AG04450 (cell line): ENCODE results near the gene TMEM81. TPM values are rescaled to one million over a fixed set of nuclear protein-coding genes. Genes with fewer than 3 reads are reported as not detected.

Experiments used
- CTCF ChIA-PET: fragments of 300-600, 350-600 bp; formaldehyde crosslinking; extraction: SDS; loops from one replicate; lab custom pipeline; 2022; ENCODE audit warnings: antibody characterized with exemption, inconsistent platforms; lab: Charles Lee
- POLR2A ChIA-PET: fragments of 350-600 bp; formaldehyde crosslinking; extraction: SDS; loops from one replicate; lab custom pipeline; 2021; ENCODE audit warnings: antibody characterized with exemption, inconsistent platforms; lab: Yijun Ruan, JAX
- DNase-seq: peaks from one replicate; pipeline ENCODE4 v3.0.0-alpha.2; 2011; ENCODE audit warnings: low read depth, low spot score
- H3K27ac ChIP-seq: one replicate; pipeline ENCODE4 v1.5.1; 2012; ENCODE audit warnings: low read depth, low read length, control low read depth
- H3K27me3 ChIP-seq: one replicate; pipeline ENCODE4 v1.6.0; 2012; ENCODE audit warnings: low read length; ENCODE audit not compliant: control insufficient read depth, insufficient read depth
- H3K4me3 ChIP-seq: 2 replicates; pipeline ENCODE4 v1.5.1; 2011; ENCODE audit warnings: mild to moderate bottlenecking, low read depth, low read length, control low read depth
- H3K9me3 ChIP-seq: 2 replicates; pipeline ENCODE4 v1.5.1; 2012; ENCODE audit warnings: low read length; ENCODE audit not compliant: control insufficient read depth, insufficient read depth
- polyA plus RNA-seq: library from polyadenylated mRNA; depleted of rRNA; stranded (reverse); fragments of >200 nt; gene quantifications from 2 replicates; pipeline ENCODE4 v1.2.3, GENCODE V29; 2011
- TF ChIP-seq, protein P1 (sequence below): IDR thresholded peaks from 2 replicates; pipeline ENCODE4 v1.5.1; 2011; ENCODE audit warnings: low read depth, low read length, control low read depth, inconsistent platforms

TMEM81 gene
- polyA plus RNA-seq, 1 experiment: 2.7 TPM

DNA sequence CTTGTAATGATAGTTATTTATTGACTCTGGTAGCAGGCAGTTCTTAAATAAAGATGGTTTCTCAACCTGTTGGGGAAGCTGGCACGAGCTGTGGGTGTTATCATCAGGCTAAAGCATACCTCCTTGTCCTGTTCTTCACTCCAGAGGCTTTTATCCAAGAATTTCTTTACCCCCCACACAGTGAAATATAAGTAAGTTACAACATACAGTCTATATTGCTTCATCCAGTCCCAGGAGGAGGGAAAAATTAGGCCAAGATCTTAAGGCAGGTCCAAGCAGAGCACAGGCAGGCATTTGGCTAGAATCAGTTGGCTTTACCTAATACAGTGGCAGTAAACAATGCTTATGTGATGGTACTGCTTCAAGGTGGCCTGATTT is 6.3 kb downstream of the TMEM81 start:
- Histone ChIP-seq H3K9me3 (no peaks in the 10 kb centered on the region; the same call in 1 of the 2 replicates), H3K4me3 (no peak overlapping the region), H3K27ac (no peak overlapping the region), H3K27me3 (peaks cover 3% of the 10 kb centered on the region)
- POLR2A ChIA-PET: no interaction called here
- TF ChIP-seq, protein P1, sequence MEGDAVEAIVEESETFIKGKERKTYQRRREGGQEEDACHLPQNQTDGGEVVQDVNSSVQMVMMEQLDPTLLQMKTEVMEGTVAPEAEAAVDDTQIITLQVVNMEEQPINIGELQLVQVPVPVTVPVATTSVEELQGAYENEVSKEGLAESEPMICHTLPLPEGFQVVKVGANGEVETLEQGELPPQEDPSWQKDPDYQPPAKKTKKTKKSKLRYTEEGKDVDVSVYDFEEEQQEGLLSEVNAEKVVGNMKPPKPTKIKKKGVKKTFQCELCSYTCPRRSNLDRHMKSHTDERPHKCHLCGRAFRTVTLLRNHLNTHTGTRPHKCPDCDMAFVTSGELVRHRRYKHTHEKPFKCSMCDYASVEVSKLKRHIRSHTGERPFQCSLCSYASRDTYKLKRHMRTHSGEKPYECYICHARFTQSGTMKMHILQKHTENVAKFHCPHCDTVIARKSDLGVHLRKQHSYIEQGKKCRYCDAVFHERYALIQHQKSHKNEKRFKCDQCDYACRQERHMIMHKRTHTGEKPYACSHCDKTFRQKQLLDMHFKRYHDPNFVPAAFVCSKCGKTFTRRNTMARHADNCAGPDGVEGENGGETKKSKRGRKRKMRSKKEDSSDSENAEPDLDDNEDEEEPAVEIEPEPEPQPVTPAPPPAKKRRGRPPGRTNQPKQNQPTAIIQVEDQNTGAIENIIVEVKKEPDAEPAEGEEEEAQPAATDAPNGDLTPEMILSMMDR: no peak
- CTCF ChIA-PET: interaction anchor here (13.6 kb wide), 1 partner anchor 16 kb away, joined by 106 read pairs; no protein-coding TSS in a partner anchor
- no peak for DNase-seq

DNA sequence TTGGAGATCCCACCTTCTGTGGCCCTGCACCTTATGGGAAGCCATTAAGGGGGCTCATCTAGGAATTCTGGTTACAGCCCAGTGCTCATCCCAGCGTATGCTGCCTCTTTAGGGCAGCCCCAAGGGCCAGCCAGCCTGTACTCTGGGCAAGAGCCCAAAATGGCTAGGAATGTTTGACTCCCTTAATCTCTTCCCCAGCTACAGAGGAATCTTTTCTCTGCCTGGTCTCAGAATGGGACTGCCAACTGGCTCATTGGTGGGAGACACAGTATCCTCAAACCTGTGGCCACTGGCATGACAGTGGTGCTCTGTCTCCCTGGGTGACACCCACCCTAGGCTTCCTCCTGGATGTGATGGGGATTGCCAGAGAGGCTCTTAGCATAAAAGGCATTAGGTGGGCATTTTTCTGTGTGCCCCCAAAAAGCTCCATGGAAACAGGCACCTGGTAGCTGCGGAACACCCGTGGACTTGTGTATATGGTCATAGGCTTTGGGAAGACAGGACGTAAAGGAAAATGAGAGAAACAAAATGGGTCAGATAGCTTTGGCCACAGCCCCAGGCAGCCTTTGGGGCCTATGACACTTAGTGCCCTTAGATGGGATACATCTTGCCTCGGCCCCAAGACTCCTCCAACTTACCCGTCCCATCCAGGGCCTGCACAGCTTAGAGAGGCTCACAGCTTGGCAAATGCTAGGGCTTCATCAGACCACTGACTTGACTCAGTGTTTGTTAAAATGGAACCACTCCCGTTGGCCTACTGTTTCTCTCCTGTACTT is 6.9 kb downstream of the TMEM81 start:
- TF ChIP-seq, protein P1: no peak
- ChIA-PET CTCF (interaction anchor here (13.6 kb wide), 1 partner anchor 15 kb away, joined by 106 read pairs; no protein-coding TSS in a partner anchor), POLR2A (no interaction called here)

DNA sequence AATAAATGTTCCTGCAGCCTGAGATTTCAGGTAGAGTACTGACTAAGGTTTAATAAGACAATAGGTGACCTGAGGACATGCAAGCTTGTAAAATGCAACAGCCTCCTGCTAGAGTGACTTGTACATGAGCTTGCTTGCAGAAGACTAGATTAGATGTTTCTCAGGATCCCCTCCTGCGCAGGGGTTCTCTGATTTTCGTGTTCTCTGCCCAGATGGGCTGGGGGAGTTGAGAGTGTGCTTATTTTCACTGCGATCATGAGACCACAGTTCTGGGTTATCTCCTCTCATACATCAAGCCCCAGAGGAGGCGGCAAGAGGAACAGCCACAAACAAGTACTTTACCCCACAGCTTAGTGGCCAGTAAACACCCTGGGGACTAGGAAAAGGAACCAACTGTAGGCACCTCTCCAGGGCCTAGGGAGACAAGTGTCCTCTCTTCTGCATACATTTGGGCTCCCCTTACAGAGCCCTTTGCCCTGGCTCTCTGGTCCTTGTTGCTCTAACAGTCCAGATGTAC is 8.0 kb downstream of the TMEM81 start:
- TF ChIP-seq, protein P1: no peak
- H3K9me3 ChIP-seq: no peaks in the 10 kb centered on the region; the same call in 1 of the 2 replicates
- ChIA-PET POLR2A (no interaction called here), CTCF (interaction anchor here (0.6 to 13.6 kb wide), 6 partner anchors 14 to 490 kb away, joined by 3 to 106 read pairs (median 4); partner anchors contain the start of gene RBBP5)
- no peak overlapping the region for H3K4me3 ChIP-seq
- no peak overlapping the region for H3K27ac ChIP-seq
- peaks cover 3% of the 10 kb centered on the region for H3K27me3 ChIP-seq
- DNase-seq: no peak

More for the DNA sequence above, 6.9 kb downstream of the TMEM81 start:
- Histone ChIP-seq H3K4me3 (no peak overlapping the region), H3K27me3 (peaks cover 3% of the 10 kb centered on the region), H3K9me3 (no peaks in the 10 kb centered on the region; the same call in 1 of the 2 replicates), H3K27ac (no peak overlapping the region)
- no peak for DNase-seq

DNA sequence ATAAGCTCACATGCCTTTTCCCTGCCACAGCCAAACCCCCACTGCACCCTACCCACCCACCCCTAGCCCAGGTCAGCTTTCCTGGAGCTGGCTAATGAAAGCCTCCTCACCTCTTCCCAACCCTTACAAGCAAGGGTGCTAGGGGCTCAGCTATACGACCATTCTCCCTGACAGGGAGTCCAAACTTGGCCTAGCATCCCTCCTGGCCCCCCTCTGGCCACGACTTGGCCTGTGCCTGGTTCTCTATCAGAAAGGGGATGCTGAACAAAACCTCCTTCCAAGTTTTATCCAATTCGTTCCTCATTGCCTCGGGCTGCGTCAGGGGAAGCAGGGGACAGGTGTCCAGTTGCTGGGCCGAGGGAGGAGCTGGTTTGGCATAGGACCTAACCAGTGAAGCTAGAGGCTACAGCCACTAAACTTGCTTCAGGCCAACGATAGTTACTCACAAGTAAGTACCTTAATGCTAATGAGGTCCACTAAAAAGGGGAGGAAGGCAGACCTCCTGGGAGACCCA is 8.6 kb downstream of the TMEM81 start:
- POLR2A ChIA-PET: no interaction called here
- Histone ChIP-seq H3K4me3 (no peak overlapping the region), H3K9me3 (no peaks in the 10 kb centered on the region; the same call in 1 of the 2 replicates), H3K27ac (no peak overlapping the region), H3K27me3 (peaks cover 3% of the 10 kb centered on the region)
- CTCF ChIA-PET: interaction anchor here (0.6 to 13.6 kb wide), 7 partner anchors 13 to 490 kb away, joined by 3 to 106 read pairs (median 4); partner anchors contain the start of gene RBBP5
- no peak for DNase-seq
- TF ChIP-seq, protein P1: no peak

DNA sequence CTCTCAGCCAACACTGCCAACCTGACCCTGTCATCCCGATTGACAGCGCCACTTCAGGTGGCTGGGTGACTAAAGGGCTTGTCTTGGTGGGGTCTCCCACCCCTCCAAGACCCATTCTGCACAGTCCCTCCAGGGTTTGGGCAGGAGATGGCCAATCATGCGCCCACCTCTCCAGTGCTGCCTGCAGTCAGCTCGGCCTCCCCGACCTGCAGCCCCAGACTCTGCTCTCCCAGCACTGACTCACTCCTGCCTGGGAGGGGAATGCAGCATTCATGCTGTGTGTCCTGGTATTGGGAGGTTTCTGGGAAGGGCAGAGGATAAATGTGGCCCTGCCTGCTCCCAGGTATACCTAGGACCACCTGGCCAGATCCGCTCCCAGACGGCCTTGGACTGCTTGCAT is 9.7 kb downstream of the TMEM81 start:
- TF ChIP-seq, protein P1: no peak
- Histone ChIP-seq H3K27me3 (peaks cover 3% of the 10 kb centered on the region), H3K4me3 (no peak overlapping the region), H3K27ac (no peak overlapping the region), H3K9me3 (no peaks in the 10 kb centered on the region; the same call in 1 of the 2 replicates)
- no peak for DNase-seq
- ChIA-PET CTCF (interaction anchor here (1.7 to 13.6 kb wide), 2 partner anchors 12 to 85 kb away, joined by 5 to 106 read pairs; no protein-coding TSS in a partner anchor), POLR2A (no interaction called here)
